ENCODE data around the gene ZFP36.

DNA sequence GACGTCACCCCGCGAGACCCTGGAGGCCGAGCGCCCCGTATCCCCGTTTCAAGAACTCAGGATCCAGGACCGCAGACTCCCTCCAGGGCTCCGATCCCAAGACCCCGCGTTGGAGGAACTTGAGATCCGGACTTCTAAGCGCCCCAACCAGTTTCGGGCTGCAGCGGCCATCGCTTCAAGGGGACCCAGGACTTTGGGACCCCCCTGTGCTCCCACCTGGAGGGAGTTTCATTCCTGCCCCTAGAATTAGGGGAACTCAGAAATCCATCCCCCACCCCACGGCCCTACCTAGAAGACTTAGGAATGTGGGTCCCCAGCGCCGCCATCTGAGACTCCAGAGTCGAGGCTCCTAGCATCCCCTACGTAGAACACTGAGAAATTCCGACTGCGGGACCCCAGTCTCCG is 6.2 kb downstream of the ZFP36 start:
- TF ChIP-seq, protein P1, sequence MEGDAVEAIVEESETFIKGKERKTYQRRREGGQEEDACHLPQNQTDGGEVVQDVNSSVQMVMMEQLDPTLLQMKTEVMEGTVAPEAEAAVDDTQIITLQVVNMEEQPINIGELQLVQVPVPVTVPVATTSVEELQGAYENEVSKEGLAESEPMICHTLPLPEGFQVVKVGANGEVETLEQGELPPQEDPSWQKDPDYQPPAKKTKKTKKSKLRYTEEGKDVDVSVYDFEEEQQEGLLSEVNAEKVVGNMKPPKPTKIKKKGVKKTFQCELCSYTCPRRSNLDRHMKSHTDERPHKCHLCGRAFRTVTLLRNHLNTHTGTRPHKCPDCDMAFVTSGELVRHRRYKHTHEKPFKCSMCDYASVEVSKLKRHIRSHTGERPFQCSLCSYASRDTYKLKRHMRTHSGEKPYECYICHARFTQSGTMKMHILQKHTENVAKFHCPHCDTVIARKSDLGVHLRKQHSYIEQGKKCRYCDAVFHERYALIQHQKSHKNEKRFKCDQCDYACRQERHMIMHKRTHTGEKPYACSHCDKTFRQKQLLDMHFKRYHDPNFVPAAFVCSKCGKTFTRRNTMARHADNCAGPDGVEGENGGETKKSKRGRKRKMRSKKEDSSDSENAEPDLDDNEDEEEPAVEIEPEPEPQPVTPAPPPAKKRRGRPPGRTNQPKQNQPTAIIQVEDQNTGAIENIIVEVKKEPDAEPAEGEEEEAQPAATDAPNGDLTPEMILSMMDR (conservative IDR thresholded peaks at IDR 0.05) = peak; percentile 64; the same call in 1 of the 2 replicates
- TF ChIP-seq EZH2 (IDR thresholded peaks at IDR 0.05; ENCODE audit: low read depth) = no peak
